ENCODE results near the gene GALK1.

DNA sequence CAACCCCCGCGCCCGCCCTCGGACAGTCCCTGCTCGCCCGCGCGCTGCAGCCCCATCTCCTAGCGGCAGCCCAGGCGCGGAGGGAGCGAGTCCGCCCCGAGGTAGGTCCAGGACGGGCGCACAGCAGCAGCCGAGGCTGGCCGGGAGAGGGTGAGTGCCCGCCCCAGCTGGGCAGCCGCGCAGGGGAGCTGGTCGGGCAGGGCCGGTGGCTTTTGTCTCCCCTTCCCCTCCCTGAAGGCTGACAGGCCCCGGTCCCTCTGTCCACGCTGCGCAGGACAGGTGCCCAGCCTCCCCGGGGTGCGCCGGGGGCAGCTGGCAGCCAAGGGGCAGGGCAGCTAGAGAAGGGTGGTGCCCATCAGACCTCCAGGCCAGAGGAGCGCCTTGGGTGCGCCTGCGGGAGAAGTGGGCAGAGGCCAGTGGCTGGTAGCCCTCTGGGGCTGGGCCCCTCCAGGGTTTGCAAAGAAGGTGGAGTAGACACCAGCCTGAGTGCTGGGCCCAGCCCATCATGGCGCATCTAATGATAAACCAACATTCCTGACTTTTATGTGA, 43.5 kb downstream of the GALK1 start:
- TF ChIP-seq POLR2AphosphoS5 (IDR thresholded peaks at IDR 0.05; ENCODE audit: insufficient read depth in 1 of 2, low read depth in 1 of 2): peak in 1 of 2 donors; percentile 11
- TF ChIP-seq, protein P1, sequence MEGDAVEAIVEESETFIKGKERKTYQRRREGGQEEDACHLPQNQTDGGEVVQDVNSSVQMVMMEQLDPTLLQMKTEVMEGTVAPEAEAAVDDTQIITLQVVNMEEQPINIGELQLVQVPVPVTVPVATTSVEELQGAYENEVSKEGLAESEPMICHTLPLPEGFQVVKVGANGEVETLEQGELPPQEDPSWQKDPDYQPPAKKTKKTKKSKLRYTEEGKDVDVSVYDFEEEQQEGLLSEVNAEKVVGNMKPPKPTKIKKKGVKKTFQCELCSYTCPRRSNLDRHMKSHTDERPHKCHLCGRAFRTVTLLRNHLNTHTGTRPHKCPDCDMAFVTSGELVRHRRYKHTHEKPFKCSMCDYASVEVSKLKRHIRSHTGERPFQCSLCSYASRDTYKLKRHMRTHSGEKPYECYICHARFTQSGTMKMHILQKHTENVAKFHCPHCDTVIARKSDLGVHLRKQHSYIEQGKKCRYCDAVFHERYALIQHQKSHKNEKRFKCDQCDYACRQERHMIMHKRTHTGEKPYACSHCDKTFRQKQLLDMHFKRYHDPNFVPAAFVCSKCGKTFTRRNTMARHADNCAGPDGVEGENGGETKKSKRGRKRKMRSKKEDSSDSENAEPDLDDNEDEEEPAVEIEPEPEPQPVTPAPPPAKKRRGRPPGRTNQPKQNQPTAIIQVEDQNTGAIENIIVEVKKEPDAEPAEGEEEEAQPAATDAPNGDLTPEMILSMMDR (IDR thresholded peaks at IDR 0.05): no peak
- no peak for TF ChIP-seq POLR2A (IDR thresholded peaks at IDR 0.05)
